Esophagus muscularis mucosa (tissue), 4 donors: ENCODE data around the gene LIM2. TPM values are rescaled to one million over a fixed set of nuclear protein-coding genes. Genes with fewer than 3 reads are reported as not detected.
"Not testable (repeated sequence)": the region's sequence is repeated elsewhere in the genome, so short reads cannot be mapped to it uniquely, and the experiment has no call there.

ENCODE experiments used
- DNase-seq: peaks from one replicate; pipeline ENCODE4 v3.0.0-alpha.2; 2017; ENCODE audit errors: extremely low spot score
- H3K27ac ChIP-seq, 4 donors: fragments of 200-600 bp; sonication (generic); replicated peaks in 1 of 4; 1 replicate in 3 of 4; 2 replicates in 1 of 4; pipeline ENCODE4 v1.5.1; 2016 to 2019; ENCODE audit warnings: mild to moderate bottlenecking in 1 of 4
- H3K27me3 ChIP-seq, 4 donors: fragments of 200-600 bp; sonication (generic); one replicate each; pipeline versions ENCODE4 v1.5.1 to v1.6.0; 2016 to 2019
- H3K36me3 ChIP-seq, 4 donors: fragments of 200-600 bp; sonication (generic); one replicate each; pipeline ENCODE4 v1.5.1; 2016 to 2019
- H3K4me1 ChIP-seq, 4 donors: fragments of 200-600 bp; sonication (generic); one replicate each; pipeline ENCODE4 v1.5.1; 2016 to 2019
- H3K4me3 ChIP-seq, 4 donors: fragments of 200-600 bp; sonication (generic); 1 replicate in 2 of 4; 2 replicates in 2 of 4; pipeline ENCODE4 v1.5.1; 2016 to 2019; ENCODE audit warnings: mild to moderate bottlenecking in 4 of 4, moderate library complexity in 1 of 4
- H3K9me3 ChIP-seq, 4 donors: fragments of 200-600 bp; sonication (generic); 1 replicate in 3 of 4; 2 replicates in 1 of 4; pipeline ENCODE4 v1.5.1; 2016 to 2019
- CTCF ChIP-seq, 3 experiments: fragments of 200-600 bp in 2 of 3; fragments of 450-650 bp in 1 of 3; sonication (generic) in 2 of 3; IDR thresholded peaks; one replicate each; pipeline ENCODE4 v1.5.1; 2017 to 2019; ENCODE audit warnings: antibody characterized with exemption in 3 of 3, mild to moderate bottlenecking in 2 of 3, moderate library complexity in 1 of 3
- EP300 ChIP-seq: sonication (generic); formaldehyde crosslinking; IDR thresholded peaks from one replicate; pipeline ENCODE4 v1.6.1; 2017; ENCODE audit warnings: antibody characterized with exemption
- POLR2A ChIP-seq: fragments of 450-650 bp; IDR thresholded peaks from one replicate; pipeline ENCODE4 v1.6.1; 2017; ENCODE audit warnings: antibody characterized with exemption, moderate library complexity, mild to moderate bottlenecking, low read depth
- POLR2AphosphoS5 ChIP-seq, 2 donors: sonication (generic); formaldehyde crosslinking; IDR thresholded peaks; one replicate each; pipeline ENCODE4 v1.6.1; 2017; ENCODE audit warnings: antibody characterized with exemption in 2 of 2
- WGBS: methylation state at CpG from one replicate; pipeline ENCODE4 v1.1.5; 2018; 5-methylcytosine and 5-hydroxymethylcytosine counted together
- intact Hi-C: fragments of 100-400 bp; cut with DNase I; formaldehyde crosslinking; loops from one replicate; pipeline ENCODE4 v1.15.1; 2023
- total RNA-seq, 4 donors: library from RNA; depleted of rRNA; stranded (reverse); fragments of >200 nt; gene quantifications; one replicate each; pipeline versions ENCODE4 v1.1.0 to v1.2.1, GENCODE V29; 2016

LIM2 gene
- total RNA-seq, 4 donors from 2014 or later = not detected

- Histone ChIP-seq H3K4me1 (peaks cover 0 to 9% (median 3%) of the 10 kb centered on the region in 4 donors), H3K9me3 (no peaks in the 10 kb centered on the region), H3K36me3 (no peaks in the 10 kb centered on the region), H3K27me3 (peaks cover 0 to 73% (median 0%) of the 10 kb centered on the region in 4 donors), H3K27ac (no peak overlapping the region), H3K4me3 (no peak overlapping the region)
- intact Hi-C loops = no loop called here
- DNase-seq = no peak
- TF ChIP-seq CTCF (IDR thresholded peaks at IDR 0.05) (peak; percentile 80 to 94 (median 83)), POLR2A (no peak), POLR2AphosphoS5 (IDR thresholded peaks at IDR 0.05) (peak in 1 of 2 donors; percentile 36)
- 12% methylated on average over 15 of the region's 19 CpGs for WGBS
These were observed 34.3 kb upstream of the LIM2 start for GRCh38 chr19:51422053-51422448.

GRCh38 chr19:51421229-51422052 lies 33.7 kb upstream of the LIM2 start:
- no peak for DNase-seq
- no peaks in the 10 kb centered on the region for H3K9me3 ChIP-seq
- peaks cover 0 to 9% (median 3%) of the 10 kb centered on the region in 4 donors for H3K4me1 ChIP-seq
- no peak for TF ChIP-seq EP300
- TF ChIP-seq POLR2AphosphoS5 (IDR thresholded peaks at IDR 0.05) = no peak
- TF ChIP-seq CTCF (IDR thresholded peaks at IDR 0.05) = no peak
- no peak for TF ChIP-seq POLR2A
- H3K27me3 ChIP-seq = peaks cover 0 to 77% (median 0%) of the 10 kb centered on the region in 4 donors
- intact Hi-C loops = no loop called here
- H3K4me3 ChIP-seq = no peak overlapping the region
- WGBS = 17% methylated on average over 26 of the region's 39 CpGs
- no peaks in the 10 kb centered on the region for H3K36me3 ChIP-seq
- no peak overlapping the region for H3K27ac ChIP-seq

GRCh38 chr19:51420511-51420910 lies 32.7 kb upstream of the LIM2 start:
- H3K4me3 ChIP-seq, DNase-seq, H3K27ac ChIP-seq, H3K9me3 ChIP-seq, H3K4me1 ChIP-seq, intact Hi-C loops, H3K36me3 ChIP-seq: not testable (repeated sequence)
- peaks cover 0 to 77% (median 0%) of the 10 kb centered on the region in 4 donors for H3K27me3 ChIP-seq
- WGBS = 90% methylated on average over 11 of the region's 11 CpGs

GRCh38 chr19:51418707-51419106 lies 30.9 kb upstream of the LIM2 start:
- no peak for DNase-seq
- Histone ChIP-seq H3K27me3 (peaks cover 0 to 82% (median 0%) of the 10 kb centered on the region in 4 donors), H3K36me3 (no peaks in the 10 kb centered on the region), H3K4me1 (peaks cover 0 to 9% (median 3%) of the 10 kb centered on the region in 4 donors), H3K27ac (no peak overlapping the region), H3K9me3 (no peaks in the 10 kb centered on the region), H3K4me3 (no peak overlapping the region)
- TF ChIP-seq POLR2A (no peak), POLR2AphosphoS5 (IDR thresholded peaks at IDR 0.05) (no peak), EP300 (no peak), CTCF (IDR thresholded peaks at IDR 0.05) (no peak)
- intact Hi-C loops = no loop called here
- WGBS = 81% methylated on average over 2 of the region's 2 CpGs

GRCh38 chr19:51417810-51418157 lies 30.0 kb upstream of the LIM2 start:
- H3K27me3 ChIP-seq = peaks cover 0 to 76% (median 0%) of the 10 kb centered on the region in 4 donors
- no peaks in the 10 kb centered on the region for H3K9me3 ChIP-seq
- no peak overlapping the region for H3K27ac ChIP-seq
- TF ChIP-seq POLR2A = no peak
- TF ChIP-seq POLR2AphosphoS5 (IDR thresholded peaks at IDR 0.05) = no peak
- no peak for TF ChIP-seq CTCF (IDR thresholded peaks at IDR 0.05)
- TF ChIP-seq EP300 = no peak
- intact Hi-C loops = no loop called here
- H3K36me3 ChIP-seq = no peaks in the 10 kb centered on the region
- DNase-seq = no peak
- WGBS = 77% methylated on average over 3 of the region's 3 CpGs
- no peak overlapping the region for H3K4me3 ChIP-seq
- H3K4me1 ChIP-seq = peaks cover 0 to 9% (median 3%) of the 10 kb centered on the region in 4 donors
